NK-92 (cell line): Measurements from ENCODE around the gene TERB1.

Experiments used
- DNase-seq: peaks from one replicate; lab custom pipeline; 2025; ENCODE audit not compliant: unreplicated experiment; lab: John Stamatoyannopoulos, UW

Gene TERB1

GRCh38 chr16:66801320-66802105, at the start of gene TERB1:
TSS of gene TERB1 (minus strand) at chr16:66801584. CDS start at chr16:66796798, 4,786 bp downstream.
- no peak for DNase-seq

- no peak for DNase-seq
These were observed 48.9 kb upstream of the TERB1 start for GRCh38 chr16:66850115-66850815.

- DNase-seq: no peak
These were observed 48.2 kb upstream of the TERB1 start for GRCh38 chr16:66849549-66849948.

- no peak for DNase-seq
These were observed 47.6 kb upstream of the TERB1 start for GRCh38 chr16:66849021-66849420.

- no peak for DNase-seq
These were observed 46.8 kb upstream of the TERB1 start for GRCh38 chr16:66848172-66848571.

GRCh38 chr16:66847533-66848067, 46.2 kb upstream of the TERB1 start:
- DNase-seq: no peak

GRCh38 chr16:66846831-66847230, 45.4 kb upstream of the TERB1 start:
- no peak for DNase-seq

GRCh38 chr16:66846266-66846665, 44.9 kb upstream of the TERB1 start:
- no peak for DNase-seq

- DNase-seq: no peak
These were observed 44.4 kb upstream of the TERB1 start for GRCh38 chr16:66845791-66846221.

- no peak for DNase-seq
These were observed 43.7 kb upstream of the TERB1 start for GRCh38 chr16:66845080-66845410.

- no peak for DNase-seq
These were observed 43.1 kb upstream of the TERB1 start, which contains the start of gene CA7 for GRCh38 chr16:66844342-66845079. TSS of gene CA7 (plus strand) at chr16:66844414. CDS start at chr16:66844488, 74 bp downstream.

- DNase-seq: no peak
These were observed 42.6 kb upstream of the TERB1 start for GRCh38 chr16:66844009-66844341.

GRCh38 chr16:66843191-66843590, 41.8 kb upstream of the TERB1 start:
- no peak for DNase-seq

GRCh38 chr16:66842765-66843164, 41.4 kb upstream of the TERB1 start:
- no peak for DNase-seq

GRCh38 chr16:66841366-66841765, 40.0 kb upstream of the TERB1 start:
- DNase-seq: no peak

GRCh38 chr16:66840883-66841282, 39.5 kb upstream of the TERB1 start:
- DNase-seq: no peak

- no peak for DNase-seq
These were observed 33.4 kb upstream of the TERB1 start for GRCh38 chr16:66834746-66835145.

GRCh38 chr16:66832661-66833305, 31.4 kb upstream of the TERB1 start:
- DNase-seq: no peak

GRCh38 chr16:66832190-66832589, 30.8 kb upstream of the TERB1 start:
- no peak for DNase-seq

- peak; percentile 41 for DNase-seq
These were observed 29.3 kb upstream of the TERB1 start, which contains the start of gene NAE1 for GRCh38 chr16:66830422-66831404. TSS of gene NAE1 (minus strand) at chr16:66830976. CDS start at chr16:66830899, 77 bp downstream.
